ENCODE data around the gene MTHFD1L. TPM values are rescaled to one million over a fixed set of nuclear protein-coding genes. Genes with fewer than 3 reads are reported as not detected.

MTHFD1L gene
- total RNA-seq, 1 donor from 2014 or later, result 125 TPM

GRCh38 chr6:150875841-150876240 is 10.3 kb downstream of the MTHFD1L start:
- Mint-ChIP-seq H3K4me3 (no peak overlapping the region), H3K4me1 (ENCODE audit: low read depth) (peaks cover 20% of the 10 kb centered on the region), H3K9me3 (no peaks in the 10 kb centered on the region), H3K27ac (no peak overlapping the region), H3K36me3 (ENCODE audit: low read depth) (peaks cover 29% of the 10 kb centered on the region), H3K27me3 (ENCODE audit: insufficient read depth) (no peaks in the 10 kb centered on the region)
- intact Hi-C loops (cut with micrococcal nuclease), result no loop called here
- no peak for DNase-seq (ENCODE audit: low spot score)

DNA sequence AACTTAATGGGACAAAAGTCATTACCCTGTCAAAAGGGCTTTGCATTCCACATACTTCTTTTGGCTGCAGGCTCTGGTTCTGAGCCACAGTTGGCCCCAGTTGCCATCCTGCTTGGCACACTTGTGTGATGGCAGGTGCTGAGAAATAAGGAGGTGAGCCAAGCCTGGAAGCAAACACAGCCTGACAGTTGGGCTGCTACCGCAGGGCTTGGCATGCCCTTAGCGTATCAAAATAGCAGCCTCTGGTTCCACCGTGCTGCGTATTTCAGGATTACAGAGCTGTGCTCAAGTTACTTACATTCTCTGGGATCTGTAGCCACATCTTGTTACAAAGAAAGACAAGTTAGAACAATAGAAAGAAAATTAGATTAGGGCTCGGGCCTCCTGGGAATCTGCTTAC is 11.1 kb downstream of the MTHFD1L start:
- H3K36me3 Mint-ChIP-seq (ENCODE audit: low read depth), result peaks cover 31% of the 10 kb centered on the region
- H3K9me3 Mint-ChIP-seq, result no peaks in the 10 kb centered on the region
- no peak overlapping the region for H3K27ac Mint-ChIP-seq
- H3K27me3 Mint-ChIP-seq (ENCODE audit: insufficient read depth), result no peaks in the 10 kb centered on the region
- H3K4me3 Mint-ChIP-seq, result no peak overlapping the region
- intact Hi-C loops (cut with micrococcal nuclease), result no loop called here
- DNase-seq (ENCODE audit: low spot score), result no peak
- H3K4me1 Mint-ChIP-seq (ENCODE audit: low read depth), result peaks cover 22% of the 10 kb centered on the region

DNA sequence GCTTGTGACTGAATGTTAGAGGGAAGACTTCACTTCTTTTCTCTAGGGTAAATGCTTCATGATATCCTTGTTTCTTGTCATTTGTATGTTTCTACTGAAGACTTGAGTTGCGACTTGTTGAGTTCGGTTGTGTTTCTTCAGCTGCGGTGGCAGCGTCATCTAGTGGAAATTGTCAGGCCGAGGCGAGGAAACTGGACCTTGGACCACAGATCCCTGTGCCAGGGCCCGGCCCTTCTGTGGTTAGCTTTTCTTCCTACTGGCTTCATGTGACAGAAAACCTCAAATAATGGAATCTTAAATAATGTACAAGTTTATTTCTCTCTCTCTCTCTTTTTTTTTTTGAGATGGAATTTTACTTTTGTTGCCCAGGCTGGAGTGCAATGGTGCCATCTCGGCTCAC is 12.4 kb downstream of the MTHFD1L start:
- intact Hi-C loops (cut with micrococcal nuclease), result no loop called here
- no peak overlapping the region for H3K27ac Mint-ChIP-seq
- no peak for DNase-seq (ENCODE audit: low spot score)
- H3K36me3 Mint-ChIP-seq (ENCODE audit: low read depth), result peaks cover 29% of the 10 kb centered on the region
- no peak overlapping the region for H3K4me3 Mint-ChIP-seq
- H3K4me1 Mint-ChIP-seq (ENCODE audit: low read depth), result peaks cover 28% of the 10 kb centered on the region
- H3K27me3 Mint-ChIP-seq (ENCODE audit: insufficient read depth), result no peaks in the 10 kb centered on the region
- no peaks in the 10 kb centered on the region for H3K9me3 Mint-ChIP-seq

DNA sequence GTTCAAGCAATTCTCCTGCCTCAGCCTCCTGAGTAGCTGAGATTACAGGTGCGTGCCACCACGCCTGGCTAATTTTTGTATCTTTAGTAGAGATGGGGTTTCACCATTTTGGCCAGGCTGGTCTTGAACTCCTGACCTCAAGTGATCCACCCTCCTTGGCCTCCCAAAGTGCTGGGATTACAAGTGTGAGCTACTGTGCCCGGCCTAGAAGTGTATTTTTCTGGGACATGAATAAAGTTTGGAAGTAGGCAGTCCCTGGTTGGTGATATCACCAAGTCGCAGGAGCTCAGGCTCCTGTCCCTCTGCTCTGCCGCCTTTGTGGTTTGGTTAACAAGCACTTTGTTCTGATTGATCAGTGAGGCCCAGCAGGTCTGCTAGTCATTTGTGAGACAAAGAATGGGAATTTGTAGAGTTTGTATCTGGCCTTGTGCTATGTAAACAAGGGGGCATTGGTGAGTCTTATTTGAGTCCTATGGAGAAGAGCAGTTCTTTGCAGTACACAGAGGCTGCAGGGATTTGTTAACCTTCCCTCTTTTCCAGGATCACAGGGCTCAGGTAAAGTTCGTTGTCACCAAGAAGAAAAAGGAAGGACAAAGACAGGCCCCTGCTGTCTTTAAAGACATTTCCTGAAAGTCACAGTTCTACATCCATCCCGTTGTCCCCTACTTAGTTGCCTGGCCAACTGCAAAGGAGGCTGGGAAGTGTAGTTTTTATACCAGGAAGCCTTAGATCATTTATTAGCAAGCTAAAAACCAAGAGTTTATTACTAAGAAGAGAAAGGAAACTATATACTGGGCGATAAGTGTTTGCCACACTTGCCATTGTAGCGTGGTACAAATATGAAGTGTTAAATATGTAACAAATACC is 13.1 kb downstream of the MTHFD1L start:
- Mint-ChIP-seq H3K27ac (no peak overlapping the region), H3K27me3 (ENCODE audit: insufficient read depth) (no peaks in the 10 kb centered on the region), H3K36me3 (ENCODE audit: low read depth) (peaks cover 33% of the 10 kb centered on the region), H3K4me3 (no peak overlapping the region), H3K9me3 (no peaks in the 10 kb centered on the region), H3K4me1 (ENCODE audit: low read depth) (peaks cover 28% of the 10 kb centered on the region)
- no peak for DNase-seq (ENCODE audit: low spot score)
- intact Hi-C loops (cut with micrococcal nuclease), result no loop called here

DNA sequence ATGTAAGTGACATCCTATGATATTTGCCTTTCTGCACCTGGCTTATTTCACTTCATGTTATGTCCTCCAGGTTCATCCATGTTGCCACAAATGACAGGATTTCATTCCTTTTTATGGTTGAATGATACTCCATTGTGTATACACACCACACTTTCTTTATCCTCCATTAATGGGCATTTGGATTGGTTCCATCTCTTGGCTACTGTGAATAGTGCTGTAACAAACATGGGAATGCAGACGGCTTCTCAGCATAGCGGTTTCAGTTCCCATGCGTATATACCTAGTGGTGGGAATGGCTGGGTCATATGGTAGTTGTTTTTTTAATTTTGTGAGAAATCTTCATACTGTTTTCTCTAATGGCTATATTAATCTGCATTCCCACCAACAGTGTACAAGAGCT is 14.8 kb downstream of the MTHFD1L start:
- no peak overlapping the region for H3K4me3 Mint-ChIP-seq
- no peaks in the 10 kb centered on the region for H3K27me3 Mint-ChIP-seq (ENCODE audit: insufficient read depth)
- peaks cover 28% of the 10 kb centered on the region for H3K4me1 Mint-ChIP-seq (ENCODE audit: low read depth)
- no peaks in the 10 kb centered on the region for H3K9me3 Mint-ChIP-seq
- no peak overlapping the region for H3K27ac Mint-ChIP-seq
- intact Hi-C loops (cut with micrococcal nuclease), result no loop called here
- peaks cover 43% of the 10 kb centered on the region for H3K36me3 Mint-ChIP-seq (ENCODE audit: low read depth)
- DNase-seq (ENCODE audit: low spot score), result no peak

GRCh38 chr6:150881911-150882481 is 16.5 kb downstream of the MTHFD1L start:
- Mint-ChIP-seq H3K4me3 (no peak overlapping the region), H3K27ac (no peak overlapping the region), H3K36me3 (ENCODE audit: low read depth) (peaks cover 45% of the 10 kb centered on the region), H3K9me3 (no peaks in the 10 kb centered on the region), H3K27me3 (ENCODE audit: insufficient read depth) (no peaks in the 10 kb centered on the region), H3K4me1 (ENCODE audit: low read depth) (peaks cover 17% of the 10 kb centered on the region)
- DNase-seq (ENCODE audit: low spot score), result no peak
- intact Hi-C loops (cut with micrococcal nuclease), result no loop called here

DNA sequence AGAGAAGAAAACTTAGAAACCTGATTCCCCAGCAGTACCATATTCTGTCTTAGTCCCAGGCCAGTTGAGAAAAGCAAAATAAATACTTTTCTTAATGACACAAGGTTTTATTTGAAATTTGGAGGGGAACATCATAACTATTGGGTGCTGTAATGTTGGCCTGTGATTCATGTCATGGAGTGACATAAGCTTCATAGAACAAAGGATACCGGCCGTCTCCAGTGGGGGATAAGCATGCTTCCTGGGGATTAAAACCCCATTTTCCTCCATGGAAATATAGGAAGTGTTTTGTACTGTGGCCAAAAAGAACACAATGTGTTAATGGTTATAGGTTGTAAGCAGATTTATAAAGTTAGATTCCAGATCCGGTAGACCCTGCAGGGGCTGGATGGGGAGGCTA is 18.0 kb downstream of the MTHFD1L start:
- H3K27ac Mint-ChIP-seq, result no peak overlapping the region
- H3K27me3 Mint-ChIP-seq (ENCODE audit: insufficient read depth), result no peaks in the 10 kb centered on the region
- H3K4me1 Mint-ChIP-seq (ENCODE audit: low read depth), result peaks cover 17% of the 10 kb centered on the region
- DNase-seq (ENCODE audit: low spot score), result no peak
- no peak overlapping the region for H3K4me3 Mint-ChIP-seq
- peaks cover 47% of the 10 kb centered on the region for H3K36me3 Mint-ChIP-seq (ENCODE audit: low read depth)
- intact Hi-C loops (cut with micrococcal nuclease), result no loop called here
- H3K9me3 Mint-ChIP-seq, result no peaks in the 10 kb centered on the region

- no peak overlapping the region for H3K27ac Mint-ChIP-seq
- DNase-seq (ENCODE audit: low spot score), result no peak
- H3K36me3 Mint-ChIP-seq (ENCODE audit: low read depth), result peaks cover 42% of the 10 kb centered on the region
- H3K4me3 Mint-ChIP-seq, result no peak overlapping the region
- intact Hi-C loops (cut with micrococcal nuclease), result no loop called here
- H3K4me1 Mint-ChIP-seq (ENCODE audit: low read depth), result peaks cover 8% of the 10 kb centered on the region
- H3K27me3 Mint-ChIP-seq (ENCODE audit: insufficient read depth), result no peaks in the 10 kb centered on the region
- H3K9me3 Mint-ChIP-seq, result no peaks in the 10 kb centered on the region
These were observed 20.7 kb downstream of the MTHFD1L start for GRCh38 chr6:150886155-150886554.

- intact Hi-C loops (cut with micrococcal nuclease), result no loop called here
- no peaks in the 10 kb centered on the region for H3K4me1 Mint-ChIP-seq (ENCODE audit: low read depth)
- no peak for DNase-seq (ENCODE audit: low spot score)
- no peak overlapping the region for H3K27ac Mint-ChIP-seq
- no peak overlapping the region for H3K4me3 Mint-ChIP-seq
- H3K9me3 Mint-ChIP-seq, result no peaks in the 10 kb centered on the region
- no peaks in the 10 kb centered on the region for H3K27me3 Mint-ChIP-seq (ENCODE audit: insufficient read depth)
- H3K36me3 Mint-ChIP-seq (ENCODE audit: low read depth), result peaks cover 51% of the 10 kb centered on the region
These were observed 22.6 kb downstream of the MTHFD1L start for GRCh38 chr6:150887978-150888563.

DNA sequence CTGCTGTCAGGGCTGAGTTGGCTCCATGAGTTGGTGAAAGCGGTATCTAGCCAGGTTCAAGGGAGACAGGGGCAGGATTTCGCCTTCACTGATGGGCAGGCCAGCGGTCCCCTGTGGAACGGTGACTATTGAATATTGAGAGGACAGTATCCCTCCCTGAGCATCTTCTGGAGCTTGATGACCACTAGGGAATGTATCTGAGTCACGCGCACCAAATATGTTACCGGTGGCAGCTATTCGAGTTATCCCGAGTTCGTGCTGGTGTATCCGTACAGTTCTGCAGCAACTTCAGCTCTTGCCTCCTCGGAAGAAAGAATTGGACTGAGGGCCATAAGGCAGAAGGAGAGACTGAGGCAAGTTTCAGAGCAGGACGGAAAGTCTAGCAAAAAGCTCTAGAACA is 24.8 kb downstream of the MTHFD1L start:
- no peaks in the 10 kb centered on the region for H3K27me3 Mint-ChIP-seq (ENCODE audit: insufficient read depth)
- peaks cover 16% of the 10 kb centered on the region for H3K4me1 Mint-ChIP-seq (ENCODE audit: low read depth)
- H3K36me3 Mint-ChIP-seq (ENCODE audit: low read depth), result peaks cover 38% of the 10 kb centered on the region
- intact Hi-C loops (cut with micrococcal nuclease), result loop anchor here (5.0 kb wide), 1 partner anchor 122 kb away; no protein-coding TSS in a partner anchor
- H3K4me3 Mint-ChIP-seq, result no peak overlapping the region
- H3K9me3 Mint-ChIP-seq, result no peaks in the 10 kb centered on the region
- no peak for DNase-seq (ENCODE audit: low spot score)
- no peak overlapping the region for H3K27ac Mint-ChIP-seq

DNA sequence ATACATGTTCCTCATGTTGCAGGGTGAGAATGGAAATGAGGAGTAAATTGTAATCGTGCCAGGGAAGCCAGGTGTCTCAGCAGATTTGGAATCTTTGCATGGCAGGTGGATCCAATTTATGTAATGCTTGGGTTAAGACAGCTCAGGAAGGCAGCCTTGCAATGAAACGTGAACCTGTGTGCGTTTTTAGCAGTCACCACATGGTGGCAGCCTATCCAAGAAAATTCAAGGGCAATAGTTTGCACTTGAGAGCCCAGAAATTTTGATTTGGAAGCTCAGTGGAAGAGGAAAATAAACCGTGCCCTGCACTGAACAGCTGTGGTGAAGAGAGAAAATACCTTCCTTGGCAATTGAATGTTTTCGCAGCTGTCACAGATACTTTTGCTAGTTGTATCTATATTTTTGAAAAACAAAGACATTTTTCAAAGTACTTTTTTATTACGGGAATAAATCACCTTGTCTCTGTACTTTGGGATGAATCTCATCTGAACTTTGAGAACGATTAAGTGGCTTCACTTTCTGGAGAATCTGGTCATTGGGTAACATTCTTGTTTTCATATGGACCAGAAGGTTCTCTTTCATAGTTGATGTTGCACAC is 26.5 kb downstream of the MTHFD1L start:
- H3K4me1 Mint-ChIP-seq (ENCODE audit: low read depth), result peaks cover 24% of the 10 kb centered on the region
- no peak overlapping the region for H3K27ac Mint-ChIP-seq
- intact Hi-C loops (cut with micrococcal nuclease), result loop anchor here (1.0 to 5.0 kb wide), 3 partner anchors 120 to 443 kb away; no protein-coding TSS in a partner anchor
- H3K36me3 Mint-ChIP-seq (ENCODE audit: low read depth), result peaks cover 34% of the 10 kb centered on the region
- no peaks in the 10 kb centered on the region for H3K9me3 Mint-ChIP-seq
- DNase-seq (ENCODE audit: low spot score), result peak; percentile 45
- H3K4me3 Mint-ChIP-seq, result no peak overlapping the region
- no peaks in the 10 kb centered on the region for H3K27me3 Mint-ChIP-seq (ENCODE audit: insufficient read depth)

DNA sequence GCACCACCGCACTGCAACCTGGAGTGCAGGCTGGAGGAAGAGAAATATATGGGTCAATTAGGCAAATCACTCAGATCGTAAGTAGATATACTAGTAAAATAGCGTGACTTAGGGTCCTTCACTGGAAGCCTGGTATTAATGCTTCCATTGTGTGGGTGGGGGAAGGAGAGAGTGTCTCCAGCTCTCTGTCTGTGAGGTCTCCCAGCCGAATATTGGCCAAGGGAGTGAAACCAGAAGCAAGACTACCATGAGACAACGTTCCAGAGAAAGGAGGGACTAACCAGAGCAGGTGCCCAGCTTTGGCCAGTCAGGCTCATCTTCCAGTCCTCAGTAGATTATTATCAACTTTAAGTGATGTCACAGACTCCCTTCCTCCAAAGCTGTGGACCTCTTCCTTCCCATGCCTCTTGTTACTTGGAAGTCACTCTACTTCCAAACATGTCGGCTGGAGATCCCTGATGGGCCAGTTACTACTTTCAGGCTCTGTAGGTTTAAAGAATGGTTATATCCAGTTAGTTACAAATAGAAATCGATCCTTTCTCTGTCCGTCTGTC is 28.8 kb downstream of the MTHFD1L start:
- no peaks in the 10 kb centered on the region for H3K27me3 Mint-ChIP-seq (ENCODE audit: insufficient read depth)
- H3K4me1 Mint-ChIP-seq (ENCODE audit: low read depth), result peaks cover 33% of the 10 kb centered on the region
- no peak overlapping the region for H3K4me3 Mint-ChIP-seq
- no peak overlapping the region for H3K27ac Mint-ChIP-seq
- H3K36me3 Mint-ChIP-seq (ENCODE audit: low read depth), result peaks cover 27% of the 10 kb centered on the region
- DNase-seq (ENCODE audit: low spot score), result no peak
- H3K9me3 Mint-ChIP-seq, result no peaks in the 10 kb centered on the region
- intact Hi-C loops (cut with micrococcal nuclease), result loop anchor here (5.0 kb wide), 1 partner anchor 118 kb away; no protein-coding TSS in a partner anchor
